Calu3 (cell line): ENCODE results near the gene ADAMTSL3. TPM values are rescaled to one million over a fixed set of nuclear protein-coding genes. Genes with fewer than 3 reads are reported as not detected.
"Not testable (repeated sequence)": the region's sequence is repeated elsewhere in the genome, so short reads cannot be mapped to it uniquely, and the experiment has no call there.

Experiments used
- BruUV-seq: library from RNA; stranded (reverse); fragments of 400-500 nt; replicated peaks from 2 replicates; lab custom pipeline; 2021; lab: Mats Ljungman, UMichigan
- CTCF ChIA-PET: fragments of 300-600 bp; sonication (Branson Sonifier 250); formaldehyde crosslinking; loops from one replicate; lab custom pipeline; 2022; ENCODE audit warnings: antibody characterized with exemption; lab: Charles Lee
- DNase-seq: peaks from one replicate; pipeline ENCODE4 v3.0.0; 2022
- H3K27ac Mint-ChIP-seq: one replicate; pipeline ENCODE4 v1.8.0; 2022; ENCODE audit warnings: mixed read lengths; ENCODE audit not compliant: unreplicated experiment
- H3K27me3 Mint-ChIP-seq: one replicate; pipeline ENCODE4 v1.8.0; 2022; ENCODE audit warnings: mixed read lengths; ENCODE audit not compliant: unreplicated experiment
- H3K36me3 Mint-ChIP-seq: one replicate; pipeline ENCODE4 v1.8.0; 2022; ENCODE audit warnings: mild to moderate bottlenecking, moderate library complexity, mixed read lengths; ENCODE audit not compliant: insufficient read depth, unreplicated experiment
- H3K4me1 Mint-ChIP-seq: one replicate; pipeline ENCODE4 v1.8.0; 2022; ENCODE audit warnings: mild to moderate bottlenecking, low read depth, mixed read lengths; ENCODE audit not compliant: unreplicated experiment
- H3K4me3 Mint-ChIP-seq: one replicate; pipeline ENCODE4 v1.8.0; 2022; ENCODE audit warnings: mild to moderate bottlenecking, low read depth, moderate library complexity, mixed read lengths; ENCODE audit not compliant: unreplicated experiment
- H3K9me3 Mint-ChIP-seq: one replicate; pipeline ENCODE4 v1.8.0; 2022; ENCODE audit warnings: low read depth, mixed read lengths; ENCODE audit not compliant: unreplicated experiment
- intact Hi-C: fragments of 100-400 bp; cut with micrococcal nuclease; formaldehyde crosslinking; loops from one replicate; pipeline ENCODE4 v1.10.0; 2022; ENCODE audit not compliant: unreplicated experiment
- total RNA-seq: library from RNA; stranded (reverse); gene quantifications from 2 replicates; pipeline ENCODE4 v1.2.3, GENCODE V29; 2022
- TF ChIP-seq, protein P1 (sequence below): fragments of 200-600 bp; IDR thresholded peaks from one replicate; pipeline ENCODE4 v1.8.0; 2022; ENCODE audit warnings: antibody characterized with exemption; ENCODE audit not compliant: unreplicated experiment

ADAMTSL3 gene
- total RNA-seq, 1 experiment from 2014 or later: 2.4 TPM

- intact Hi-C loops: loop anchor here (5.0 to 10.0 kb wide), 4 partner anchors 200 to 600 kb away; partner anchors contain the start of gene ADAMTSL3
These were observed 383.4 kb downstream of the ADAMTSL3 start for GRCh38 chr15:84037301-84037700.

GRCh38 chr15:84042434-84043056 lies 388.6 kb downstream of the ADAMTSL3 start:
- BruUV-seq, H3K4me1 Mint-ChIP-seq, CTCF ChIA-PET, DNase-seq, H3K27me3 Mint-ChIP-seq, H3K9me3 Mint-ChIP-seq, H3K36me3 Mint-ChIP-seq, intact Hi-C loops, H3K27ac Mint-ChIP-seq, H3K4me3 Mint-ChIP-seq: not testable (repeated sequence)

More at GRCh38 chr15:84037301-84037700, 383.4 kb downstream of the ADAMTSL3 start:
- no TSS peak for BruUV-seq
- TF ChIP-seq, protein P1, sequence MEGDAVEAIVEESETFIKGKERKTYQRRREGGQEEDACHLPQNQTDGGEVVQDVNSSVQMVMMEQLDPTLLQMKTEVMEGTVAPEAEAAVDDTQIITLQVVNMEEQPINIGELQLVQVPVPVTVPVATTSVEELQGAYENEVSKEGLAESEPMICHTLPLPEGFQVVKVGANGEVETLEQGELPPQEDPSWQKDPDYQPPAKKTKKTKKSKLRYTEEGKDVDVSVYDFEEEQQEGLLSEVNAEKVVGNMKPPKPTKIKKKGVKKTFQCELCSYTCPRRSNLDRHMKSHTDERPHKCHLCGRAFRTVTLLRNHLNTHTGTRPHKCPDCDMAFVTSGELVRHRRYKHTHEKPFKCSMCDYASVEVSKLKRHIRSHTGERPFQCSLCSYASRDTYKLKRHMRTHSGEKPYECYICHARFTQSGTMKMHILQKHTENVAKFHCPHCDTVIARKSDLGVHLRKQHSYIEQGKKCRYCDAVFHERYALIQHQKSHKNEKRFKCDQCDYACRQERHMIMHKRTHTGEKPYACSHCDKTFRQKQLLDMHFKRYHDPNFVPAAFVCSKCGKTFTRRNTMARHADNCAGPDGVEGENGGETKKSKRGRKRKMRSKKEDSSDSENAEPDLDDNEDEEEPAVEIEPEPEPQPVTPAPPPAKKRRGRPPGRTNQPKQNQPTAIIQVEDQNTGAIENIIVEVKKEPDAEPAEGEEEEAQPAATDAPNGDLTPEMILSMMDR: no peak
- H3K27me3 Mint-ChIP-seq: no peaks in the 10 kb centered on the region
- no peak for DNase-seq
- peaks cover 12% of the 10 kb centered on the region for H3K4me1 Mint-ChIP-seq
- CTCF ChIA-PET: interaction anchor here (0.7 kb wide), 1 partner anchor 189 kb away, joined by 3 read pairs; no protein-coding TSS in a partner anchor
- H3K4me3 Mint-ChIP-seq: no peak overlapping the region
- H3K27ac Mint-ChIP-seq: no peak overlapping the region
- no peaks in the 10 kb centered on the region for H3K36me3 Mint-ChIP-seq
- H3K9me3 Mint-ChIP-seq: no peaks in the 10 kb centered on the region

- Mint-ChIP-seq H3K9me3 (peaks cover 4% of the 10 kb centered on the region), H3K36me3 (no peaks in the 10 kb centered on the region), H3K4me3 (no peak overlapping the region), H3K27ac (no peak overlapping the region), H3K4me1 (no peaks in the 10 kb centered on the region), H3K27me3 (no peaks in the 10 kb centered on the region)
- TF ChIP-seq, protein P1: no peak
- intact Hi-C loops: no loop called here
- DNase-seq: no peak
- CTCF ChIA-PET: interaction anchor here (0.6 kb wide), 1 partner anchor 838 kb away, joined by 7 read pairs; no protein-coding TSS in a partner anchor
- BruUV-seq: no TSS peak
These were observed 392.2 kb downstream of the ADAMTSL3 start for GRCh38 chr15:84046064-84046637.

DNA sequence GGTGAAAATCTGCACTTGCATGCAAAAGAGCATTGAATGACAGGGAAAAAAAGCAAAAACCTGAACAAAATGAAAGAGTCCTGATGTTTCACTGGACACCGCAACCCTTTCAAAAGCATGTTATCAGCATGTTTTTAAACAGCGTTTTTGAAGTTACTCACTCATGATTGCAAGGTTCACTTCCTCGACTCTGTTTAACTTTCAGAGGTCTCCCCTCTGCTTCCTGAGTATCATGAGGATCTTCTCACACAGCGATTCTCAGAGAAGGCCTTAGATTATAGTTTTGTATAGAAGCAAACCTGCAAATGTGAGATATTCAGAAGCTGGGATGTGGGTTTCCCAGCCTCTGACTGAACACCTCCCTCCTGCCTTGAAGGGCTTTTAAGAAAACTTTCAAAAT lies 395.6 kb downstream of the ADAMTSL3 start:
- H3K27me3 Mint-ChIP-seq, H3K9me3 Mint-ChIP-seq, DNase-seq, H3K27ac Mint-ChIP-seq, H3K4me1 Mint-ChIP-seq, BruUV-seq, CTCF ChIA-PET, intact Hi-C loops, H3K4me3 Mint-ChIP-seq, H3K36me3 Mint-ChIP-seq: not testable (repeated sequence)

DNA sequence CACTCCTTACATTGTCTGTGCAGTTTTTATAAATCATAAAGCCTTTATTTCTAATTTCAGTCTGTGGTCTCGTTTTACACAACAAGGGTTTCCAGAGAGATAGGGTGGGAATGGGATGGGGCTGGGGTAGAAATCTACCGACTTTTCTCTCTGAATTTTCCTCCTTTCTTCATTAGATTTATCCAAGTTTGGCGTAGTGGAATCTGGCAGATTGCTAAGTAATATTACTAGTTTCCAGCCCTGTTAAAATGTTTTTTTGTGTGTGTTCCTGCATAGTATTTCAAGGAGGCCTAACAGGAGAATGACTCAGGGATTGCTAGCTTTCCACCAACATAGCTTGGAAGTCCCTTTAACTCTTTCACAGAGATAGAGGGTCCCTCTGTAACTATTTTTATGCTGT lies 396.2 kb downstream of the ADAMTSL3 start:
- Mint-ChIP-seq H3K4me1 (no peaks in the 10 kb centered on the region), H3K36me3 (no peaks in the 10 kb centered on the region), H3K27me3 (no peaks in the 10 kb centered on the region), H3K27ac (no peak overlapping the region), H3K4me3 (no peak overlapping the region), H3K9me3 (peaks cover 4% of the 10 kb centered on the region)
- TF ChIP-seq, protein P1: no peak
- intact Hi-C loops: no loop called here
- CTCF ChIA-PET: no interaction called here
- BruUV-seq: no TSS peak
- no peak for DNase-seq

DNA sequence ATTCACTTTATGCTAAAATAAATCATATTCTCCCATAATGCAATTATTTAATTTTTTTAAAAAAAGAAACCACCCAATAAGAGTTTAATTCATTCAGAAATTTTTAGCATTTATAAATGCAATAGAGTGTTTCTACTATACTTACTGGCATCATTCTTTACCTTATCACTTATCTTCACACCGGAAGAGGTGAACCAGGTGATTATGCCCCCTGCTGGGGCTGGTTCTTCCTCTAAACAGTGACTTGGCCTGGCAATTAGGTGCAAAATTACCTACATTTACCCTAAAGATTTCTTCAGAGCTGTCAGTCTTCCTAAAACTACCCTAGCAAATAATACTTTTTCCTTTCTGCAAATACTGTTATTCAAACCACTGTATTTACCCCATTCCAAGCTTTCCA lies 397.2 kb downstream of the ADAMTSL3 start:
- H3K27ac Mint-ChIP-seq, DNase-seq, BruUV-seq, H3K4me1 Mint-ChIP-seq, H3K9me3 Mint-ChIP-seq, H3K27me3 Mint-ChIP-seq, CTCF ChIA-PET, H3K36me3 Mint-ChIP-seq, H3K4me3 Mint-ChIP-seq, intact Hi-C loops: not testable (repeated sequence)

DNA sequence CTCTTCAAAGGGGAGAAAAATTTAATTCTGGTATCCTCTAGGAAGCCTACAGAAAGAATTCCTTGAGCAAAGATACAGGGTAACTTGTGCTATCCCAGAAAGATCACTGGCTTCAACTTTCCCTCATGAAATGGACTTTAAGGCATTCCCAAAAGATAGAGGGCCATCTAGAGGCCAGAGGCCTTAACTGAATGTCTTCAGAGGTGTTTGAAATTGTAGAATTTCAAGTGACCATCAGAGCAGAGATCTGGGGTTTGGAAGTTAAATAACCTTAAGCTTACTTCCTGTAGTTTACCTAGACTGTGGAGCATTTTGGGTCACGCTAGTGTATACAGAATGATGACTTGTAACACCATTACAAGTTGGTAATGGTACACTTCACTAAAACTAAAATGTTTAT lies 400.6 kb downstream of the ADAMTSL3 start:
- H3K9me3 Mint-ChIP-seq, DNase-seq, H3K4me3 Mint-ChIP-seq, CTCF ChIA-PET, BruUV-seq, intact Hi-C loops, H3K27ac Mint-ChIP-seq, H3K36me3 Mint-ChIP-seq, H3K4me1 Mint-ChIP-seq: not testable (repeated sequence)
- H3K27me3 Mint-ChIP-seq: peaks cover 13% of the 10 kb centered on the region
